Mucosa of descending colon (tissue), 3 donors: ENCODE results near the gene ACOXL. TPM values are rescaled to one million over a fixed set of nuclear protein-coding genes. Genes with fewer than 3 reads are reported as not detected.

ENCODE experiments used
- ATAC-seq: fragments of 200-7000 bp; cut with Tn5 transposase; one replicate; pipeline ENCODE4 v1.9.1; 2020; ENCODE audit warnings: mild to moderate bottlenecking, moderate library complexity
- DNase-seq, 3 donors: peaks; one replicate each; pipeline ENCODE4 v3.0.0-alpha.2; 2020
- H3K36me3 ChIP-seq: fragments of 200-600 bp; one replicate; pipeline ENCODE4 v1.8.0; 2021; ENCODE audit warnings: low read depth, mild to moderate bottlenecking
- H3K4me1 ChIP-seq: fragments of 200-600 bp; one replicate; pipeline ENCODE4 v1.8.0; 2021; ENCODE audit warnings: low read depth, mild to moderate bottlenecking
- H3K4me3 ChIP-seq: fragments of 200-600 bp; one replicate; pipeline ENCODE4 v1.8.0; 2021; ENCODE audit warnings: mild to moderate bottlenecking
- H3K9me3 ChIP-seq: fragments of 200-600 bp; one replicate; pipeline ENCODE4 v1.8.0; 2021; ENCODE audit warnings: mild to moderate bottlenecking
- CTCF ChIP-seq: fragments of 200-600 bp; IDR thresholded peaks from one replicate; pipeline ENCODE4 v1.8.0; 2022; ENCODE audit warnings: antibody characterized with exemption, mild to moderate bottlenecking
- intact Hi-C, 2 donors: fragments of 100-400 bp; cut with DNase I in 1 of 2; cut with micrococcal nuclease in 1 of 2; formaldehyde crosslinking; loops; one replicate each; pipeline versions ENCODE4 v1.11.0 to v1.11.1; 2022; cut with DNase I, micrococcal nuclease
- total RNA-seq, 3 donors: library from RNA; stranded (reverse); fragmentation: NEBNext Ultra II Directional in 2 of 3; extraction: Animal tissue kit (Norgen Biotek cat#: 25700) in 2 of 3; gene quantifications; one replicate each; pipeline versions ENCODE4 v1.2.1 to v1.2.4, GENCODE V29; 2021 to 2023
- donor health status: DM: no; HTN: no; CAD: no; lungs with moderate emphysema.
- donor health status: DM: no; HTN: no; CAD: no.
- donor health status: DM: no; HTN: yes; CAD: no.

ACOXL gene
- total RNA-seq, 3 donors from 2014 or later: 0.51 to 1.2 (median 0.87) TPM

GRCh38 chr2:110900191-110900590 is 167.8 kb downstream of the ACOXL start:
- H3K36me3 ChIP-seq: no peaks in the 10 kb centered on the region
- TF ChIP-seq CTCF: no peak
- DNase-seq: no peak
- no peak overlapping the region for H3K4me3 ChIP-seq
- H3K4me1 ChIP-seq: peaks cover 7% of the 10 kb centered on the region
- intact Hi-C loops: no loop called here
- peaks cover 2% of the 10 kb centered on the region for H3K9me3 ChIP-seq
- ATAC-seq: no peak

GRCh38 chr2:110903548-110903947 is 171.2 kb downstream of the ACOXL start:
- Histone ChIP-seq H3K4me3 (no peak overlapping the region), H3K9me3 (no peaks in the 10 kb centered on the region), H3K36me3 (no peaks in the 10 kb centered on the region), H3K4me1 (peaks cover 7% of the 10 kb centered on the region)
- intact Hi-C loops: no loop called here
- DNase-seq (peak; percentile 84 to 87 (median 84)), ATAC-seq (peak; percentile 98)
- TF ChIP-seq CTCF: no peak

GRCh38 chr2:110904116-110904778 is 171.9 kb downstream of the ACOXL start:
- ATAC-seq (no peak), DNase-seq (peak in 2 of 3 donors; percentile 30 to 38)
- no peak for TF ChIP-seq CTCF
- Histone ChIP-seq H3K9me3 (no peaks in the 10 kb centered on the region), H3K4me3 (no peak overlapping the region), H3K36me3 (no peaks in the 10 kb centered on the region), H3K4me1 (peaks cover 7% of the 10 kb centered on the region)
- intact Hi-C loops: no loop called here

GRCh38 chr2:110904779-110905148 is 172.4 kb downstream of the ACOXL start:
- Histone ChIP-seq H3K36me3 (no peaks in the 10 kb centered on the region), H3K4me3 (no peak overlapping the region), H3K9me3 (no peaks in the 10 kb centered on the region), H3K4me1 (peaks cover 7% of the 10 kb centered on the region)
- DNase-seq: no peak
- intact Hi-C loops: no loop called here
- TF ChIP-seq CTCF: no peak
- no peak for ATAC-seq

GRCh38 chr2:110905217-110905616 is 172.8 kb downstream of the ACOXL start:
- ATAC-seq (no peak), DNase-seq (no peak)
- H3K36me3 ChIP-seq: no peaks in the 10 kb centered on the region
- no peak for TF ChIP-seq CTCF
- H3K4me1 ChIP-seq: peaks cover 7% of the 10 kb centered on the region
- intact Hi-C loops: no loop called here
- no peak overlapping the region for H3K4me3 ChIP-seq
- H3K9me3 ChIP-seq: no peaks in the 10 kb centered on the region
